K562 (cell line): ENCODE results near the gene RAB1B. TPM values are rescaled to one million over a fixed set of nuclear protein-coding genes. Genes with fewer than 3 reads are reported as not detected.
A peak's percentile ranks its signal among the peaks of the same experiment; 100 is the strongest.

Source experiments
- ATAC-seq: fragments of 200-7000 bp; cut with Tn5 transposase; 3 replicates; pipeline ENCODE4 v1.9.1; 2020; ENCODE audit warnings: moderate library complexity
- BruUV-seq: library from RNA; stranded (reverse); fragments of 400-500 nt; replicated peaks from 2 replicates; lab custom pipeline; 2021; lab: Mats Ljungman, UMichigan
- CTCF ChIA-PET: fragments of 300-600 bp; formaldehyde crosslinking; extraction: SDS; loops from one replicate; lab custom pipeline; 2021; ENCODE audit warnings: low intra/inter-chr PET ratio; lab: Yijun Ruan, JAX
- POLR2A ChIA-PET: fragments of 300-600, 350-650 bp; sonication (Branson Sonifier 250); formaldehyde crosslinking; extraction: SDS; loops from one replicate; lab custom pipeline; 2021; ENCODE audit warnings: antibody characterized with exemption, inconsistent platforms; lab: Yijun Ruan, JAX
- DNase-seq, 4 experiments: peaks; one replicate each; pipeline versions ENCODE4 v3.0.0 to v3.0.0-alpha.2; 2011 to 2018; ENCODE audit warnings: low spot score in 3 of 4, mixed read lengths in 3 of 4; ENCODE audit errors: extremely low read depth in 1 of 4
- FAIRE-seq: peaks from 2 replicates; lab custom pipeline; 2011; peaks lifted over from hg19 to GRCh38; lab: Jason Lieb, UNC
- H2AFZ ChIP-seq: 2 replicates; pipeline ENCODE4 v1.6.0; 2011; ENCODE audit warnings: low read depth, low read length, control low read depth, inconsistent platforms
- H3K27ac ChIP-seq: fragments of 200-600 bp; 3 replicates; pipeline ENCODE4 v1.8.0; 2011; ENCODE audit warnings: low read depth, mild to moderate bottlenecking, control low read depth, inconsistent platforms, low read length, moderate library complexity, mixed read lengths; ENCODE audit errors: extremely low read depth
- H3K27me3 ChIP-seq, 2 experiments: fragments of 300-600 bp in 1 of 2; 2 replicates in 1 of 2; 3 replicates in 1 of 2; pipeline versions ENCODE4 v1.6.0 to v1.8.0; 2011; ENCODE audit warnings: inconsistent platforms in 2 of 2, low read length in 2 of 2, mild to moderate bottlenecking in 1 of 2, mixed read lengths in 1 of 2, moderate library complexity in 1 of 2; ENCODE audit not compliant: control insufficient read depth in 2 of 2, insufficient read depth in 2 of 2
- H3K36me3 ChIP-seq: fragments of 300-600 bp; 3 replicates; pipeline ENCODE4 v1.8.0; 2011; ENCODE audit warnings: mild to moderate bottlenecking, low read length, inconsistent platforms; ENCODE audit not compliant: control insufficient read depth, insufficient read depth
- H3K4me1 ChIP-seq, 2 experiments: fragments of 200-600 bp in 1 of 2; replicated peaks in 1 of 2; 2 replicates in 1 of 2; 3 replicates in 1 of 2; pipeline versions ENCODE4 v1.5.1 to v1.8.0; 2011; ENCODE audit warnings: inconsistent platforms in 2 of 2, low read length in 2 of 2, mild to moderate bottlenecking in 1 of 2, mixed read lengths in 1 of 2, moderate library complexity in 1 of 2; ENCODE audit not compliant: control insufficient read depth in 2 of 2, insufficient read depth in 2 of 2
- H3K4me2 ChIP-seq: 2 replicates; pipeline ENCODE4 v1.6.1; 2011; ENCODE audit warnings: low read length, control low read depth, inconsistent platforms, mixed read lengths; ENCODE audit not compliant: insufficient read depth
- H3K4me3 ChIP-seq: fragments of 200-600 bp; sonication (generic), shearing (Covaris generic); 2 replicates; pipeline ENCODE4 v1.5.1; 2016; ENCODE audit warnings: control low read depth, inconsistent platforms
- H3K79me2 ChIP-seq: fragments of 200-600 bp; 3 replicates; pipeline ENCODE4 v1.8.0; 2011; ENCODE audit warnings: low read length, inconsistent platforms; ENCODE audit not compliant: control insufficient read depth, insufficient read depth
- H3K9ac ChIP-seq, 2 experiments: 2 replicates each; pipeline versions ENCODE4 v1.6.0 to v1.6.1; 2011; ENCODE audit warnings: low read depth in 2 of 2, low read length in 2 of 2, control low read depth in 1 of 2, inconsistent platforms in 1 of 2, mild to moderate bottlenecking in 1 of 2, mixed read lengths in 1 of 2; ENCODE audit not compliant: insufficient read depth in 1 of 2
- H3K9me1 ChIP-seq: one replicate; pipeline ENCODE4 v1.6.0; 2011; ENCODE audit warnings: inconsistent platforms, mild to moderate bottlenecking, low read length, moderate library complexity; ENCODE audit not compliant: control insufficient read depth, insufficient read depth
- H3K9me3 ChIP-seq: replicated peaks from 2 replicates; pipeline ENCODE4 v1.5.1; 2011; ENCODE audit warnings: low read depth, low read length, inconsistent platforms; ENCODE audit not compliant: control insufficient read depth, insufficient read depth
- H4K20me1 ChIP-seq: replicated peaks from 2 replicates; pipeline ENCODE4 v1.6.1; 2011; ENCODE audit warnings: low read length, inconsistent platforms, mixed read lengths; ENCODE audit not compliant: control insufficient read depth, insufficient read depth
- C11orf30 ChIP-seq: fragments of 450-650 bp; IDR thresholded peaks from 2 replicates; pipeline ENCODE4 v1.6.1; 2016; ENCODE audit warnings: low read depth, mild to moderate bottlenecking
- CBFA2T3 ChIP-seq: fragments of 450-650 bp; IDR thresholded peaks from 2 replicates; pipeline ENCODE4 v1.6.1; 2017
- CHAMP1 ChIP-seq: fragments of 450-650 bp; IDR thresholded peaks from 2 replicates; pipeline ENCODE4 v1.6.1; 2016; ENCODE audit warnings: mild to moderate bottlenecking
- FOXP4 ChIP-seq: sonication (generic); formaldehyde crosslinking; IDR thresholded peaks from 2 replicates; pipeline ENCODE4 v1.8.0; 2022; ENCODE audit warnings: mild to moderate bottlenecking, missing genetic modification reagents, borderline replicate concordance
- JUNB ChIP-seq: fragments of 450-650 bp; formaldehyde crosslinking; conservative IDR thresholded peaks from 2 replicates; pipeline ENCODE4 v1.4.0; 2020; ENCODE audit warnings: mild to moderate bottlenecking
- MAFF ChIP-seq: IDR thresholded peaks from 2 replicates; pipeline ENCODE4 v1.6.1; 2012; ENCODE audit warnings: low read length, improper control_type of control experiment
- NR4A1 ChIP-seq, 2 experiments: fragments of 250-450 bp in 1 of 2; fragments of 450-650 bp in 1 of 2; sonication (Bioruptor Pico) in 1 of 2; IDR thresholded peaks; 2 replicates each; pipeline versions ENCODE4 v1.4.0 to v1.6.1; 2016 to 2020; ENCODE audit warnings: mild to moderate bottlenecking in 2 of 2, missing compliant biosample characterization in 1 of 2, missing genetic modification characterization in 1 of 2, moderate library complexity in 1 of 2
- ZNF316 ChIP-seq: fragments of 450-650 bp; IDR thresholded peaks from 2 replicates; pipeline ENCODE4 v1.6.1; 2016
- WGBS: fragments of 100-300 bp; shearing (Covaris generic); methylation state at CpG from one replicate; pipeline ENCODE4 v1.1.6; 2016; ENCODE audit warnings: low coverage, mixed read lengths; ENCODE audit not compliant: insufficient coverage; ENCODE audit errors: missing lambda C conversion rate; 5-methylcytosine and 5-hydroxymethylcytosine counted together
- in situ Hi-C: fragments of 300-500 bp; cut with MboI; formaldehyde crosslinking; loops from 4 replicates; pipeline ENCODE4 v1.15.0; 2018; ENCODE audit warnings: inconsistent platforms, mixed read lengths
- intact Hi-C: fragments of 100-400 bp; cut with micrococcal nuclease; formaldehyde crosslinking; loops from 2 replicates; pipeline ENCODE4 v1.14.2; 2022
- polyA plus RNA-seq, 8 experiments: library from polyadenylated mRNA; depleted of rRNA in 4 of 8; stranded (reverse) in 5 of 8; unstranded in 3 of 8; fragments of >200 nt; fragmentation: Nextera tagmentation in 2 of 8; fragmentation: Illumina TruSeq in 1 of 8; extraction: Ambion mirVana in 2 of 8; extraction: Trizol in 1 of 8; gene quantifications; 2 replicates each; pipeline versions ENCODE4 v1.2.1 to v1.2.3, GENCODE V29; 2011 to 2014; ENCODE audit warnings: inconsistent platforms in 1 of 8, missing spikeins in 1 of 8
- total RNA-seq, 7 experiments: library from RNA; depleted of rRNA in 6 of 7; stranded (reverse); fragments of >200 nt in 6 of 7; fragmentation: Illumina TruSeq in 2 of 7; extraction: Trizol in 2 of 7; gene quantifications; 2 replicates each; pipeline versions ENCODE4 v1.2.1 to v1.2.3, GENCODE V29; 2011 to 2021; ENCODE audit warnings: low replicate concordance in 1 of 7
- TF ChIP-seq, protein P1 (sequence below): sonication (generic); formaldehyde crosslinking; IDR thresholded peaks from 2 replicates; pipeline ENCODE4 v1.8.1; 2023; ENCODE audit warnings: mild to moderate bottlenecking, missing genetic modification reagents

RAB1B gene
- total and polyA plus RNA-seq, 9 of the 15 experiments (the other 6 are each of a cell fraction or from before 2014, with no cell fraction given), result 5.6 to 146 (median 98.6) TPM

- Histone ChIP-seq H3K27ac (no peak overlapping the region), H3K4me1 (no peaks in the 10 kb centered on the region), H3K4me2 (no peak overlapping the region), H3K9me3 (no peaks in the 10 kb centered on the region), H3K36me3 (no peaks in the 10 kb centered on the region), H3K9me1 (no peaks in the 10 kb centered on the region), H3K27me3 (no peaks in the 10 kb centered on the region), H3K4me3 (no peak overlapping the region), H3K9ac (no peak overlapping the region), H4K20me1 (0 out of 2 replicates have a peak, but pooled peaks cover 4% of the 10 kb centered on the region), H2AFZ (no peak overlapping the region), H3K79me2 (no peaks in the 10 kb centered on the region)
- intact Hi-C loops (no loop called here), in situ Hi-C loops (no loop called here)
- CTCF ChIA-PET, result no interaction called here
- FAIRE-seq, result no peak
- TF ChIP-seq JUNB (CRISPR knock-in tag), result no peak
- 0 out of 2 replicates have a peak, but pooled peaks have one; percentile 10 for TF ChIP-seq ZNF316
- TF ChIP-seq CBFA2T3, result no peak
- WGBS, result 55% methylated on average over 3 of the region's 3 CpGs
- no peak for ATAC-seq
- POLR2A ChIA-PET, result interaction anchor here (0.7 to 3.4 kb wide), 2 partner anchors 11 to 181 kb away, joined by 3 to 22 read pairs; no protein-coding TSS in a partner anchor
- BruUV-seq, result no TSS peak
- no peak for DNase-seq
These were observed 20.6 kb upstream of the RAB1B start for GRCh38 chr11:66247801-66248200.

- H3K9me3 ChIP-seq, result no peaks in the 10 kb centered on the region
- ChIA-PET POLR2A (interaction anchor here (3.4 kb wide), 1 partner anchor 12 kb away, joined by 22 read pairs; no protein-coding TSS in a partner anchor), CTCF (no interaction called here)
- no peaks in the 10 kb centered on the region for H3K9me1 ChIP-seq
- no peaks in the 10 kb centered on the region for H3K36me3 ChIP-seq
- no peak overlapping the region for H3K9ac ChIP-seq
- no peaks in the 10 kb centered on the region for H3K27me3 ChIP-seq
- BruUV-seq, result no TSS peak
- ATAC-seq (no peak), FAIRE-seq (no peak), DNase-seq (no peak)
- no peak overlapping the region for H3K4me2 ChIP-seq
- intact Hi-C loops (no loop called here), in situ Hi-C loops (no loop called here)
- H3K27ac ChIP-seq, result no peak overlapping the region
- H4K20me1 ChIP-seq, result 0 out of 2 replicates have a peak, but pooled peaks cover 4% of the 10 kb centered on the region
- 48% methylated on average over 6 of the region's 6 CpGs for WGBS
- no peak overlapping the region for H2AFZ ChIP-seq
- H3K4me3 ChIP-seq, result no peak overlapping the region
- H3K4me1 ChIP-seq, result no peaks in the 10 kb centered on the region
- no peaks in the 10 kb centered on the region for H3K79me2 ChIP-seq
- peak; percentile 74 for TF ChIP-seq C11orf30
- no peak for TF ChIP-seq NR4A1 (CRISPR knock-in tag; IDR thresholded peaks at IDR 0.05)
- TF ChIP-seq NR4A1 (tag; IDR thresholded peaks at IDR 0.05), result no peak
- peak; percentile 62 for TF ChIP-seq MAFF
- TF ChIP-seq, protein P1, sequence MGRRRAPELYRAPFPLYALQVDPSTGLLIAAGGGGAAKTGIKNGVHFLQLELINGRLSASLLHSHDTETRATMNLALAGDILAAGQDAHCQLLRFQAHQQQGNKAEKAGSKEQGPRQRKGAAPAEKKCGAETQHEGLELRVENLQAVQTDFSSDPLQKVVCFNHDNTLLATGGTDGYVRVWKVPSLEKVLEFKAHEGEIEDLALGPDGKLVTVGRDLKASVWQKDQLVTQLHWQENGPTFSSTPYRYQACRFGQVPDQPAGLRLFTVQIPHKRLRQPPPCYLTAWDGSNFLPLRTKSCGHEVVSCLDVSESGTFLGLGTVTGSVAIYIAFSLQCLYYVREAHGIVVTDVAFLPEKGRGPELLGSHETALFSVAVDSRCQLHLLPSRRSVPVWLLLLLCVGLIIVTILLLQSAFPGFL (CRISPR knock-in tag), result no peak
- TF ChIP-seq ZNF316, result peak; percentile 87
- no peak for TF ChIP-seq CHAMP1
- no peak for TF ChIP-seq FOXP4 (CRISPR knock-in tag)
These were observed 19.5 kb upstream of the RAB1B start for GRCh38 chr11:66248903-66249302.
